ENCODE measurements around the gene PEMT.
"Not testable (repeated sequence)": the region's sequence is repeated elsewhere in the genome, so short reads cannot be mapped to it uniquely, and the experiment has no call there.

PEMT gene

DNA sequence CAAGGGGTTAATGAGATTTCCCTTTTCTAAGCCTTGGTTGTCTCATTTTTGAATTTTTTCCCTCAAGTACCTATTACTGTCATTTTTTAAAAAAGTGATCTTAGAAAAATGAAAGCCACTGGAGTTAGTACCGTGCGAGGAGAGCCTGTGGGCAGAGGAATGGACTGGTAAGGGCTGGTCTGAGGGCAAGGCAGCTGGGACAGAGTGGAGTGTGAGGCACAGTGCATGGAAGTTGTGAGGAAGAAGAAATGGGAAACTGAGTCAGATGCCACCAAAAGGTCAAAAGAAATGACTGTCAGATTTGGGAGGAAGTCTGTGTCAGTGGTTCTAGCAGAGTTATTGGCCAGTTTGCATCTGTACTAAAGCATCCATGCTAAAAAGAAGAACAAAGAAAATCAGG is 103.5 kb downstream of the PEMT start:
- no peak for DNase-seq (ENCODE audit: low read depth in 2 of 2)

- not testable (repeated sequence) for DNase-seq (ENCODE audit: low read depth in 2 of 2)
These were observed 105.1 kb downstream of the PEMT start for GRCh38 chr17:17486416-17486815.

DNA sequence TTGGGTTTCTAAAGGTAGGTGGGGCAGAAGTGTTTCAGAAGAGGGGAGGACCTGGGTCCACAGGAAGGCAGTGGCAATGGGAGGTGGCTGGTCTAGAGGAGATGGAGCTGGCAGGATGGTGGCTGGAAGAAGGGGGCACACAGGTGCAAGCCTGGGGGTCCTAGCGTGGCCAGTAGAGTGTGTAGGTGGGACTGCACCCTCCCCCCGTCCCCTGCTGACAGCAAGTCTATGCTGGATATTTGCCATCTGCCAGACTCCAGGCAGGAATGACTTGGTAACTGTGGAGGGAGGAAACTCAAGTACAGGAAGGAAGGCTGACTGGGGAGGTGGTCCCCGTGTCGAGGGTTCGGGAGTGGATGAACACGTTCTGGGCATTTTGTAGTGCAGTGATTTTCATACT is 106.1 kb downstream of the PEMT start:
- no peak for DNase-seq (ENCODE audit: low read depth in 2 of 2)

- DNase-seq (ENCODE audit: low read depth in 2 of 2) = no peak
These were observed 107.0 kb downstream of the PEMT start for GRCh38 chr17:17484451-17484899.

GRCh38 chr17:17481860-17482259 is 109.6 kb downstream of the PEMT start:
- no peak for DNase-seq (ENCODE audit: low read depth in 2 of 2)

DNA sequence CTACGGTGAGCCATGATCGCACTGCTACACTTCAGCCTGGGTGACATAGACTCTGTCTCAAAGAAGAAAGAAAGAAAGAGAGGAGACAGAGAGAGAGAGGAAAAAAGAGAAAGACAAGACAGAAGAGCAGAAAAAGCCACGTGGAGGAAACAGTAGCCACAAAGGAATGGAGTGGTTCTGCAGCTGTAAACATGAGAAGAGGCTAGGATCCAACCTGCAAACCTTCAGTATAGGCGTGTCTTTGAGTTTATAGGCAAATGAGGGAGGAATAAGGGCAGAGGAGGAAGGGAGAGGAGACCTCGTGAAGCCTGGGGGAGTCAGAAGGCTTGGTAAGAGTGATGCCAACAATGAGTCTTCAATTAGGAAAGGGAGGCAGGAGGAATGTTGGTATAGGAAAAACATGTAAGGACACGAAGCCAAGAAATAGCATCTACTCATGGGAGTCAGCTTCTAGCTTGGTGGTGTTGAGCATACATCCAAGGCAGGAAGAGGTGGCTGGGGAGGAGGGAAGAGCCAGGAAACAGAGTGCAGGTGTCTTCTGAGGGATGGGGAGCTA is 110.8 kb downstream of the PEMT start:
- no peak for DNase-seq (ENCODE audit: low read depth in 2 of 2)

DNA sequence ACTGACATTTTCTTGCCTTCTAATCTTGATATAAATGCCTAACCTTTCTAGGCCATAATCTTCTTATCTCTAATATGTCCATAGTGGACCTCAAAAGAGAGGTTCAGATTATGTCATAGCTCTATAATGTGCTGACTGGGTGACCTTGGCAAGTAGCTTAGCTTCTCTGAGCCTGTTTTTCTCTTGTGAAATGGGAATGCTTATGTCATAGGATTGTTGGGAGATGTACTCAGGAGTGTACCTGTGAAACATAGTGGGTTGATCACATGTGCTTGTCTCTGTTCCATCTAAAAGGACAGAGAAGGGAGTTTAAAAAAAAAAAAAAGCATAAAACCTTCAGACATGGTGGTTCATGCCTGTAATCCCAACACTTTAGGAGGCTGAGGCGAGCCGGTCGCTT is 112.3 kb downstream of the PEMT start:
- DNase-seq (ENCODE audit: low read depth in 2 of 2) = no peak

GRCh38 chr17:17476865-17477467 is 114.5 kb downstream of the PEMT start, which contains the start of gene MED9:
Gene MED9 (plus strand): TSS chr17:17477000. CDS start chr17:17477042, 42 bp downstream.
- peak; percentile 72 to 76 for DNase-seq (ENCODE audit: low read depth in 2 of 2)

DNA sequence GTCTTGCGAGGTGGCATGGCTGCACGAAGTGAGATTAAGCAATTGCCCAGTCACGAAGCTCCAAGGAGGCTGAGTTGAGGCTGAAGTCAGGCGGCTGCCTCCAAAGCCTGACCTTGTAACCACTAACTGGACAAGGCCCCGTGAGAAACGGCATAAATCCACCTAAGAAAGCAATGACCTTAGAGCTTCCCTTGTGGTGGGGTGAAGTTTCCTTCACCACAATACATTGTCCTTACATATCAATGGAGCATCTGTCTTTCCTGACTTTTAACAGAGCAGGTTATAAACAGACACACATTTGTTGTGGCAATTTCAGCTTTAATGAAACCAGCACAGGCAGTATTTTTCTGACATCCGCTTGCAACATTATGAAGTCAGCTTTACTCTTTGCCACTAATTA is 117.2 kb downstream of the PEMT start:
- DNase-seq (ENCODE audit: low read depth in 2 of 2) = no peak

- no peak for DNase-seq (ENCODE audit: low read depth in 2 of 2)
These were observed 119.1 kb downstream of the PEMT start for GRCh38 chr17:17472333-17472920.

- DNase-seq (ENCODE audit: low read depth in 2 of 2) = no peak
These were observed 121.5 kb downstream of the PEMT start for GRCh38 chr17:17469996-17470395.

- DNase-seq (ENCODE audit: low read depth in 2 of 2) = no peak
These were observed 122.2 kb downstream of the PEMT start for GRCh38 chr17:17469358-17469757.

GRCh38 chr17:17468217-17469010 is 123.1 kb downstream of the PEMT start:
- DNase-seq (ENCODE audit: low read depth in 2 of 2) = no peak

DNA sequence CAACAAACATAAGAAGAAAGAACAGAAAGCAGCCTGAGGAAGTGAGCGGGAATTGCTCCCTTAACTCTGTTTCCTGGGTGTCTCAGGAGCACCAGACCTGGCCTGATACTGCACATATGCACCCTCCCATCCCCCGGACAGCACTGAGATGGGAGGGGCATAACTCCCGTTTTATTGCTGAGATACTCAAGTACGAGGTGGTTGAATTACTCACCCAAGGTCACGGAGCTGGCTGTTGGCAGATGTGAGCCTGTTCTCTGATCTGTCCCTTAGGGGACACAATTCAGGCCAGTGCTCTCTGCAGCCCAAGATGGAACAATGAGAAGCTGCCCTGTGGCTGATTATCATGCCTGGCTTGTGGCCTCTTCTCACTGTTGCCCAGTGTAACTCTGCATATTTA is 123.8 kb downstream of the PEMT start:
- DNase-seq (ENCODE audit: low read depth in 2 of 2) = no peak

DNA sequence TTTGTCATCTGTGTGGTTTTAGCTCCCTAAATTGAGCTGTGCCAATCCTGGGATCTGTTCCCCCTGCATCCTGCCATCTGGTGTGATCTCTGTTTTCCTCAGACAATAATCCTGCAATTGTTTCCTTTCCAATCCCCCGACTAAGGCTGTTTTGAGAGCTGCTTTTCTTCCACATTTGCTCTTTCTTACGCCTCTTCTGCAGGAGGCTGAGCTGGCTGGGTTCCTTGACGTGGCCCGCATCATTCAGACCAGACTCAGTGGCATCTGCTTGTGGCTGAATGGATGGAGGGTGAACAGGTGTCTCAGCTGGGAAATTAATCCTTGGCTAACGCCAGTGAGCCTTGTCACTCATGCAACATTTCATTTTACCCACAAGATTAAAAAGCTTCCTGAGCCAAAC is 124.5 kb downstream of the PEMT start:
- DNase-seq (ENCODE audit: low read depth in 2 of 2) = no peak

- no peak for DNase-seq (ENCODE audit: low read depth in 2 of 2)
These were observed 125.0 kb downstream of the PEMT start for GRCh38 chr17:17466511-17466910.

DNA sequence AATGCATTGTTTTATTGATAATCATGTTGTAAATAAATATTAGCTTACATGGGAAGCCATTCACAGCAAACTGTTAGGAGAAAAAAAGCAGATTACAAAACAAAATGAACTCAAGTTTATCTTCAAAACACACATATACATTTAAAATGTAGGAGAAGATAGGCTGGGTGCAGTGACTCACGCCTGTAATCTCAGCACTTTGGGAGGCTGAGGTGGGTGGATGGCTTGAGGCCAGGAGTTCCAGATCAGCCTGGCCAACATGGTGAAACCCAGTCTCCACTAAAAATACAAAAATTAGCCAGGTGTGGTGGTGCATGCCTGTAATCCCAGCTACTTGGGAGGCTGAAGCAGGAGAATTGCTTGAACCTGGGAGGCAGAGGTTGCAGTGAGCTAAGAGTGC is 125.6 kb downstream of the PEMT start:
- not testable (repeated sequence) for DNase-seq (ENCODE audit: low read depth in 2 of 2)

DNA sequence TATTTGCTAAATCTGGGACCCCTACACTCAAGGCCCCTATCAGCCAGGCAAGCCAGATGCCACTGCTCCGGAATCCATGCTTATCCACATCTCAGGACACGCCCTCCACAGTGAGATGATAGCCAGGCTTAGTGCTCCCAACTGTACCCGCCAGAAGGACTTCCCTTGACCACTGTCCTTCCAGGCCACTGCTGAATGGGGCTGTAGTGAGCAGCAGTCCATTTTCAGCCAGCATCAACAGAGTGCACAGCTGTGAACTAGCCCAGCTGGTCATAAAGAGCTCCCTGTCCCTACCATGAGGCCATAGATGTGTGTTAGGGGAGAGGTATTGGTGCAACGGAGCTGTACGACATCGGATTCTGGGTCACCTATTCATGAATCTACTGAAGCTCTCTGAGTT is 127.7 kb downstream of the PEMT start:
- DNase-seq (ENCODE audit: low read depth in 2 of 2) = no peak

DNA sequence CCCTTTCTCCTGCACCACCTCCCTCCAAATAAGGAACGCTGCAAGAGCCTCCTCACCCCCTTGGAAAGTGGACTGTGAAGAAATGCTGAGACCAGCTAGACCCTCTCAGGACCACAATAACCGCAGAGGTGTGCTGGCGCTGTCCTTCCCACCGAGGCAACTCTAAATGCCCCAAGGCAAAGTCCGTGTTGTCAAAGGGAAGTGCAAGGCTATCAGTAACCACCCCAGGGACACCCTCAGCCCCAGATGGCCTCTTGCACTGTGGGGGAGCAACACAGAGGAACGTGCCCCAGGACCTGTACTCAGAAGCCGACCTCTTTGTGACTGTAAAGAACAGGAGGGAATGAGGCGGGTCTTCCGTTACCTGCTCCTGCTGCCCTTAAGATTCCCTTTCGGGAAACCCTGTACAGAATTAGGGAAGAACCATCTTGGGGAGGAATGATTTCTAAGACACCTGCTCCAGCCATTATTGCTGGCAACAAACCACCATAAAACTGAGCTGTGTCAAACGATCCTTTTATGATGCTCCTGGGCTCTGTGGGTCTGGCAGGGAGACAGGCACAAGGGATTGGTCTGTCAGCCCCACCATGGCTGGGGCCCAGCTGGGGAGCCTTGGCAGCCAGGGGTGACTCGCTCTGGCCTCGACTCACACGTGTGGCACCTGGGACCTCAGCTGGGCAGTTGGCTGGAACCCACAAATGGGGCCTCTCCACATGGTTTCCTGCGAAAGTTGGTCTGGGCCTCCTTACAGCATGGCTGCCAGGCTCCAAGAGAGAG is 129.3 kb downstream of the PEMT start:
- no peak for DNase-seq (ENCODE audit: low read depth in 2 of 2)

DNA sequence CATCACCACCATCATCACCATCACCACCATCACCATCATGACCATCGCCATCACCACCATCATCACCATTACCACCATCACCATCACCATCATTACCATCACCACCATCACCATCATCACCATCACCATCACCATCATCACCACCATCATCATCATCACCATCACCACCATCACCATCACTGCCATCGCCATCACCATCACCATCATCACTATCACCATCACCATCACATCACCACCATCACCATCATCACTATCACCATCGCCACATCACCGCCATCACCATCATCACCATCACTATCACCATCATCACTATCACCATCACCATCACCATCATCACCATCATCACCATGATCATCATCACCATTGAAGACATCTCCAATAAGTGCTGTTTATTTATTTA is 131.5 kb downstream of the PEMT start:
- no peak for DNase-seq (ENCODE audit: low read depth in 2 of 2)

DNA sequence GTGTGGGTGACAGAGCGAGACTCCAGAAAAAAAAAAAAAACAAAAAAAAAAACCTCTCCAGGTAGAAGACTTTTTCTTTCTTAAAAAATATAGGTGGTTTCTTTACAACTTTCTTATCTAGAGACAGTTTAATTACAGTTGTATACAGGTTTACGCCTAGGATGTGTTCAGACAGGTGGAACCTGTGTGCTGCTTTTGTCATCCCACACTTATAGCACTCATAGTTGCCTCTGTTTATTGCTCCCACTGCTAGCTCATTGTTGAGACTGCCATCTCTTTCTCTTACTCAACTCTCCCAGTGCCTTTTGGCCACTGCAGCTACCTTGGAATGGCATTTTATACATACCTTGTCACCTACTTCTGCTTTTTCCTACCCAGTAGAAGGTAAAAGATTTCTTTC is 133.8 kb downstream of the PEMT start:
- DNase-seq (ENCODE audit: low read depth in 2 of 2) = no peak

DNA sequence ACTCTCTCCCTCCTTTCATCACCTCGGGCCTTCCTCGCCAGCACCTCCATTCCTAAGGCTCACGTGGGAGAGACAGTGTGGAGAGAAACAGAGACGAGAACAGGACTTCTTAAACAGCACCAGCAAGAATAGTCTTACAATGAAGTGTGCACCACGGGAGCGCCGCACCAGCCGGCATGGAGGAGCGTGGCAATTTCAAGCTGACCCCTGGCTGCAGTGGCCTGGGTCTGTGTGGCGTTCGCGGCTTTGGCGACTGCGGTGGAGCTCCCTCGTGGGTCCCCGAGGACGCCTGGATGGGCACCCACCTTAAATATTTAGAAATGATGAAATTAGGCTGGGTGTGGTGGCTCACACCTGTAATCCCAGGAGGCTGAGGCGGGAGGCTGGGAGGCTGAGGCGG is 135.3 kb downstream of the PEMT start:
- no peak for DNase-seq (ENCODE audit: low read depth in 2 of 2)
